PC-3 (cell line): Measurements from ENCODE around the gene ADK. TPM values are rescaled to one million over a fixed set of nuclear protein-coding genes. Genes with fewer than 3 reads are reported as not detected.

ENCODE experiments used
- ATAC-seq: fragments of 200-7000 bp; cut with Tn5 transposase; 2 replicates; pipeline ENCODE4 v1.9.1; 2020; ENCODE audit warnings: mild to moderate bottlenecking, moderate library complexity
- BruUV-seq: library from RNA; stranded (reverse); fragments of 400-500 nt; replicated peaks from 2 replicates; lab custom pipeline; 2021; lab: Mats Ljungman, UMichigan
- CTCF ChIA-PET: fragments of 300-600 bp; sonication (Branson Sonifier 250); formaldehyde crosslinking; loops from one replicate; lab custom pipeline; 2022; ENCODE audit warnings: antibody characterized with exemption; lab: Charles Lee
- POLR2A ChIA-PET: fragments of 300-600 bp; sonication (Branson Sonifier 250); formaldehyde crosslinking; loops from one replicate; lab custom pipeline; 2022; ENCODE audit warnings: antibody characterized with exemption; ENCODE audit not compliant: unreplicated experiment; lab: Charles Lee
- DNase-seq: peaks from one replicate; pipeline ENCODE4 v3.0.0-alpha.2; 2015
- H2AFZ ChIP-seq: fragments of 300-600 bp; sonication (generic); 2 replicates; pipeline ENCODE4 v1.6.0; 2016; ENCODE audit warnings: antibody characterized with exemption, low read length
- H3F3A ChIP-seq: fragments of 300-600 bp; sonication (generic); one replicate; pipeline ENCODE4 v1.6.0; 2017; ENCODE audit warnings: antibody characterized with exemption, low read length, control low read depth, mild to moderate bottlenecking; ENCODE audit not compliant: unreplicated experiment
- H3K27ac ChIP-seq: fragments of 300-600 bp; sonication (generic); 2 replicates; pipeline ENCODE4 v1.5.1; 2016; ENCODE audit warnings: mild to moderate bottlenecking, low read length
- H3K27me3 ChIP-seq: fragments of 300-600 bp; sonication (generic); 2 replicates; pipeline ENCODE4 v1.6.1; 2016; ENCODE audit warnings: low read length, mixed read lengths
- H3K36me3 ChIP-seq: fragments of 300-600 bp; sonication (generic); 2 replicates; pipeline ENCODE4 v1.6.1; 2016; ENCODE audit warnings: low read depth, mixed run types, low read length, mixed read lengths
- H3K4me1 ChIP-seq: fragments of 300-600 bp; sonication (generic); 2 replicates; pipeline ENCODE4 v1.5.1; 2016; ENCODE audit warnings: low read length; ENCODE audit not compliant: insufficient read depth
- H3K4me2 ChIP-seq: fragments of 300-600 bp; sonication (generic); 2 replicates; pipeline ENCODE4 v1.6.0; 2016; ENCODE audit warnings: low read length
- H3K4me3 ChIP-seq: fragments of 300-600 bp; sonication (generic); 2 replicates; pipeline ENCODE4 v1.5.1; 2016; ENCODE audit warnings: mild to moderate bottlenecking, low read length, mixed read lengths
- H3K79me2 ChIP-seq: fragments of 300-600 bp; sonication (generic); 2 replicates; pipeline ENCODE4 v1.6.1; 2017; ENCODE audit warnings: low read length, mixed read lengths
- H3K9ac ChIP-seq: fragments of 300-600 bp; sonication (generic); 2 replicates; pipeline ENCODE4 v1.6.0; 2016; ENCODE audit warnings: mild to moderate bottlenecking, low read length
- H3K9me2 ChIP-seq: fragments of 300-600 bp; sonication (generic); replicated peaks from 2 replicates; pipeline ENCODE4 v1.6.1; 2016; ENCODE audit warnings: mixed run types, low read length, mixed read lengths
- H3K9me3 ChIP-seq: fragments of 300-600 bp; sonication (generic); 2 replicates; pipeline ENCODE4 v1.6.1; 2016; ENCODE audit warnings: low read length, mixed read lengths
- H4K20me1 ChIP-seq: fragments of 300-600 bp; sonication (generic); 2 replicates; pipeline ENCODE4 v1.6.1; 2016; ENCODE audit warnings: low read length, mixed read lengths
- CTCF ChIP-seq: fragments of 300-600 bp; sonication (generic); conservative IDR thresholded peaks from 2 replicates; pipeline ENCODE4 v1.5.1; 2017; ENCODE audit warnings: antibody characterized with exemption, low read depth, mild to moderate bottlenecking, low read length
- EZH2 ChIP-seq: fragments of 300-600 bp; sonication (generic); IDR thresholded peaks from one replicate; pipeline ENCODE4 v1.6.1; 2017; ENCODE audit warnings: antibody characterized with exemption, mild to moderate bottlenecking, low read length; ENCODE audit not compliant: unreplicated experiment
- EZH2phosphoT487 ChIP-seq: fragments of 300-600 bp; sonication (generic); IDR thresholded peaks from 2 replicates; pipeline ENCODE4 v1.6.1; 2018; ENCODE audit warnings: mild to moderate bottlenecking, antibody characterized with exemption, low read length, borderline replicate concordance
- intact Hi-C: fragments of 100-400 bp; cut with micrococcal nuclease; formaldehyde crosslinking; loops from 2 replicates; pipeline ENCODE4 v1.9.0; 2023
- total RNA-seq: library from RNA; depleted of rRNA; stranded (reverse); fragments of >200 nt; gene quantifications from 2 replicates; pipeline ENCODE4 v1.2.3, GENCODE V29; 2014

ADK gene
- total RNA-seq, 1 experiment from 2014 or later = 256 TPM

GRCh38 chr10:74642901-74643595 lies 492.0 kb downstream of the ADK start:
- no TSS peak for BruUV-seq
- peak; percentile 56 for ATAC-seq
- Histone ChIP-seq H3K4me2 (peak overlapping the region; percentile 48), H3K79me2 (no peaks in the 10 kb centered on the region), H3K4me3 (peak overlapping the region; percentile 6), H3K9me3 (no peaks in the 10 kb centered on the region), H2AFZ (no peak overlapping the region), H3K9ac (peak overlapping the region; percentile 13; the same call in 1 of the 2 replicates), H3K9me2 (no peaks in the 10 kb centered on the region), H4K20me1 (peaks cover 10% of the 10 kb centered on the region; the same call in 1 of the 2 replicates), H3K36me3 (peaks cover 5% of the 10 kb centered on the region), H3K27ac (peak overlapping the region; percentile 69), H3K27me3 (no peaks in the 10 kb centered on the region), H3F3A (peaks cover 13% of the 10 kb centered on the region), H3K4me1 (peaks cover 42% of the 10 kb centered on the region)
- ChIA-PET CTCF (no interaction called here), POLR2A (interaction anchor here (0.6 to 0.7 kb wide), 2 partner anchors 163 to 325 kb away, joined by 4 to 6 read pairs; no protein-coding TSS in a partner anchor)
- TF ChIP-seq EZH2 (no peak), EZH2phosphoT487 (no peak), CTCF (no peak)
- peak; percentile 86 for DNase-seq
- intact Hi-C loops = loop anchor here (2.0 to 5.0 kb wide), 3 partner anchors 94 to 180 kb away; no protein-coding TSS in a partner anchor

GRCh38 chr10:74643596-74643975 lies 492.6 kb downstream of the ADK start:
- no peaks in the 10 kb centered on the region for H3K9me2 ChIP-seq
- H3K36me3 ChIP-seq = peaks cover 5% of the 10 kb centered on the region
- H3K4me2 ChIP-seq = peak overlapping the region; percentile 48
- peaks cover 10% of the 10 kb centered on the region; the same call in 1 of the 2 replicates for H4K20me1 ChIP-seq
- H3K27ac ChIP-seq = peak overlapping the region; percentile 69
- no peaks in the 10 kb centered on the region for H3K9me3 ChIP-seq
- DNase-seq (peak; percentile 95), ATAC-seq (peak; percentile 85)
- CTCF ChIA-PET = interaction anchor here (0.5 to 0.6 kb wide), 3 partner anchors 9 to 110 kb away, joined by 3 read pairs; no protein-coding TSS in a partner anchor
- H3K9ac ChIP-seq = no peak overlapping the region
- intact Hi-C loops = loop anchor here (2.0 to 5.0 kb wide), 3 partner anchors 95 to 179 kb away; no protein-coding TSS in a partner anchor
- H2AFZ ChIP-seq = no peak overlapping the region
- TF ChIP-seq EZH2phosphoT487 (no peak), CTCF (no peak), EZH2 (no peak)
- POLR2A ChIA-PET = interaction anchor here (0.6 to 0.7 kb wide), 4 partner anchors 163 to 325 kb away, joined by 3 to 6 read pairs (median 4); no protein-coding TSS in a partner anchor
- H3K27me3 ChIP-seq = no peaks in the 10 kb centered on the region
- no peaks in the 10 kb centered on the region for H3K79me2 ChIP-seq
- no TSS peak for BruUV-seq
- H3K4me1 ChIP-seq = peaks cover 38% of the 10 kb centered on the region
- H3K4me3 ChIP-seq = no peak overlapping the region; the same call in 1 of the 2 replicates
- peaks cover 10% of the 10 kb centered on the region for H3F3A ChIP-seq
